ENCODE measurements around the gene MAP2. TPM values are rescaled to one million over a fixed set of nuclear protein-coding genes. Genes with fewer than 3 reads are reported as not detected.

MAP2 gene
- total and polyA plus RNA-seq, 2 of the 8 experiments (the other 6 are each of a cell fraction or from before 2014, with no cell fraction given) = 5.9 to 9.4 TPM

- H3K79me2 ChIP-seq (ENCODE audit: control insufficient read depth in 1 of 2, insufficient read depth in 2 of 2, low read length in 2 of 2) = no peaks in the 10 kb centered on the region
- no peaks in the 10 kb centered on the region for H3K4me1 ChIP-seq (replicated peaks in 1 of 4; ENCODE audit: control insufficient read depth in 3 of 4, insufficient read depth in 4 of 4, low read length in 3 of 4)
- no peak overlapping the region for H3K4me2 ChIP-seq (ENCODE audit: insufficient read depth in 1 of 2, low read depth in 2 of 2, low read length in 2 of 2)
- no peak overlapping the region for H2BK5ac ChIP-seq (ENCODE audit: low read depth, low read length)
- no peaks in the 10 kb centered on the region for H3K27me3 ChIP-seq (replicated peaks in 1 of 4; ENCODE audit: control insufficient read depth in 3 of 4, extremely low read depth in 1 of 4, insufficient read depth in 3 of 4, low read length in 3 of 4)
- H3K79me1 ChIP-seq (ENCODE audit: low read depth, low read length) = no peaks in the 10 kb centered on the region
- TF ChIP-seq RFX5 (IDR thresholded peaks at IDR 0.05; ENCODE audit: borderline replicate concordance, low read depth, low read length) = no peak
- TF ChIP-seq EGR1 (IDR thresholded peaks at IDR 0.05; ENCODE audit: borderline replicate concordance, low read depth, low read length) = no peak
- no peak for TF ChIP-seq KDM1A (IDR thresholded peaks at IDR 0.05; ENCODE audit: borderline replicate concordance, low read length)
- TF ChIP-seq GABPA (IDR thresholded peaks at IDR 0.05; ENCODE audit: borderline replicate concordance, insufficient read depth, low read length) = no peak
- no peak for TF ChIP-seq SP2 (IDR thresholded peaks at IDR 0.05; ENCODE audit: low read length)
- TF ChIP-seq SUZ12 (IDR thresholded peaks at IDR 0.05; ENCODE audit: low read length) = no peak
- TF ChIP-seq ASH2L (IDR thresholded peaks at IDR 0.05; ENCODE audit: low read length) = no peak
- no peak for TF ChIP-seq FOSL1 (IDR thresholded peaks at IDR 0.05; ENCODE audit: insufficient read depth, low read depth, low read length)
- TF ChIP-seq POLR2A (IDR thresholded peaks at IDR 0.05; ENCODE audit: control extremely low read depth in 1 of 2, low read depth in 2 of 2, low read length in 2 of 2) = no peak
- TF ChIP-seq EP300 (IDR thresholded peaks at IDR 0.05; ENCODE audit: borderline replicate concordance in 1 of 2, low read depth in 2 of 2, low read length in 2 of 2) = no peak
- H3K9me3 ChIP-seq (ENCODE audit: insufficient read depth in 2 of 2, low read depth in 1 of 2, low read length in 1 of 2) = 0 out of 4 replicates have a peak, but pooled peaks cover 0 to 2% of the 10 kb centered on the region in 2 experiments
- WGBS, 2 experiments (ENCODE audit: extremely low coverage in 1 of 2, insufficient coverage in 1 of 2, insufficient read length in 1 of 2, insufficient replicate concordance in 2 of 2, low coverage in 1 of 2, low lambda C conversion rate in 2 of 2, missing lambda C conversion rate in 1 of 2) = 86% methylated on average over 8 of the region's 8 CpGs; no CpG with 5 or more reads in 1 of the 2 experiments
- H4K20me1 ChIP-seq (replicated peaks in 1 of 2; ENCODE audit: control insufficient read depth in 1 of 2, insufficient read depth in 2 of 2, low read length in 2 of 2) = no peaks in the 10 kb centered on the region
- no peak overlapping the region for H3K4me3 ChIP-seq (ENCODE audit: extremely low read depth in 1 of 4, insufficient read depth in 2 of 4, low read depth in 3 of 4, low read length in 4 of 4)
- no peak overlapping the region for H3K27ac ChIP-seq (ENCODE audit: low read depth, low read length)
- no peaks in the 10 kb centered on the region for H3K23me2 ChIP-seq (ENCODE audit: low read depth, low read length)
- H3K14ac ChIP-seq (ENCODE audit: insufficient read length) = no peak overlapping the region
- H2BK20ac ChIP-seq (ENCODE audit: low read length) = no peak overlapping the region
- no peak overlapping the region for H3K18ac ChIP-seq (ENCODE audit: extremely low read depth, low read length)
- H2AFZ ChIP-seq (ENCODE audit: low read length) = no peak overlapping the region
- H3K56ac ChIP-seq (replicated peaks; ENCODE audit: insufficient read length, low read depth, low read length) = no peak overlapping the region
- H2BK15ac ChIP-seq (ENCODE audit: low read length) = no peak overlapping the region
- H2BK12ac ChIP-seq (ENCODE audit: low read depth, low read length) = no peak overlapping the region
- no peak overlapping the region for H4K91ac ChIP-seq (replicated peaks; ENCODE audit: insufficient read length, low read length)
- no peak overlapping the region for H3K4ac ChIP-seq (replicated peaks; ENCODE audit: insufficient read length, low read depth, low read length)
- FAIRE-seq = no peak
- no peak overlapping the region for H3K9ac ChIP-seq (replicated peaks in 1 of 4; ENCODE audit: extremely low read depth in 1 of 4, low read depth in 3 of 4, low read length in 3 of 4)
- H3K23ac ChIP-seq (ENCODE audit: insufficient read length) = no peak overlapping the region
- H2AK5ac ChIP-seq (ENCODE audit: low read depth, low read length) = no peak overlapping the region
- CTCF ChIA-PET (ENCODE audit: partially characterized antibody) = interaction anchor here (1.0 kb wide), 1 partner anchor 362 kb away, joined by 4 read pairs; no protein-coding TSS in a partner anchor
- DNase-seq (ENCODE audit: low read depth in 1 of 2, low spot score in 2 of 2) = no peak
- H4K5ac ChIP-seq (ENCODE audit: insufficient read length, low read depth, low read length) = no peak overlapping the region
- H3K36me3 ChIP-seq (ENCODE audit: control insufficient read depth in 2 of 4, insufficient read depth in 4 of 4, low read length in 3 of 4) = no peaks in the 10 kb centered on the region
- no peak overlapping the region for H2BK120ac ChIP-seq (replicated peaks; ENCODE audit: low read depth, low read length)
- H4K8ac ChIP-seq (ENCODE audit: extremely low read depth, insufficient read depth, low read length) = no peak overlapping the region
- POLR2A ChIA-PET (ENCODE audit: partially characterized antibody) = no interaction called here
These were observed 273.2 kb downstream of the MAP2 start for GRCh38 chr2:209696836-209697711.

All from H1 (cell line).